GM12878 (cell line): ENCODE measurements around the gene MCEMP1. TPM values are rescaled to one million over a fixed set of nuclear protein-coding genes. Genes with fewer than 3 reads are reported as not detected.
A peak's percentile ranks its signal among the peaks of the same experiment; 100 is the strongest.

ENCODE experiments used
- NR2C1 ChIP-seq: fragments of 450-650 bp; IDR thresholded peaks from 2 replicates; pipeline ENCODE4 v1.6.1; 2017; ENCODE audit warnings: antibody characterized with exemption, mild to moderate bottlenecking, moderate library complexity
- RFX5 ChIP-seq: IDR thresholded peaks from 2 replicates; pipeline ENCODE4 v1.6.1; 2011; ENCODE audit warnings: low read depth, low read length, improper control_type of control experiment
- SRF ChIP-seq, 2 experiments: IDR thresholded peaks; 2 replicates each; pipeline ENCODE4 v1.6.1; 2011; ENCODE audit warnings: low read depth in 2 of 2, low read length in 2 of 2, mild to moderate bottlenecking in 1 of 2, moderate library complexity in 1 of 2
- TAF1 ChIP-seq: IDR thresholded peaks from 2 replicates; pipeline ENCODE4 v1.6.1; 2011; ENCODE audit warnings: mild to moderate bottlenecking, low read depth, low read length, borderline replicate concordance
- polyA plus RNA-seq, 11 experiments: library from polyadenylated mRNA; depleted of rRNA in 4 of 11; unstranded in 6 of 11; stranded (reverse) in 5 of 11; fragments of >200 nt; fragmentation: Nextera tagmentation in 4 of 11; fragmentation: Illumina TruSeq in 1 of 11; extraction: Ambion mirVana in 4 of 11; extraction: Trizol in 1 of 11; gene quantifications; 1 replicate in 1 of 11; 2 replicates in 10 of 11; pipeline versions ENCODE4 v1.2.1 to v1.2.3, GENCODE V29; 2011 to 2016; ENCODE audit warnings: inconsistent platforms in 2 of 11, missing spikeins in 2 of 11, low read depth in 1 of 11
- total RNA-seq, 4 experiments: library from RNA; depleted of rRNA in 3 of 4; stranded (reverse); fragments of >200 nt in 3 of 4; fragmentation: Illumina TruSeq in 1 of 4; extraction: Trizol in 1 of 4; gene quantifications; 2 replicates each; pipeline versions ENCODE4 v1.2.1 to v1.2.3, GENCODE V29; 2013 to 2021
- TF ChIP-seq, protein P1 (sequence below): fragments of 450-650 bp; IDR thresholded peaks from 2 replicates; pipeline ENCODE4 v1.6.1; 2016; ENCODE audit warnings: mild to moderate bottlenecking
- TF ChIP-seq, protein P2 (sequence below): fragments of 450-650 bp; formaldehyde crosslinking; IDR thresholded peaks from 2 replicates; pipeline ENCODE4 v1.4.0; 2020; ENCODE audit warnings: mild to moderate bottlenecking, moderate library complexity

The MCEMP1 gene
- total and polyA plus RNA-seq, 10 of the 15 experiments (the other 5 are each of a cell fraction or from before 2014, with no cell fraction given) = 0.08 to 0.55 (median 0.26) TPM; not detected in 1

DNA sequence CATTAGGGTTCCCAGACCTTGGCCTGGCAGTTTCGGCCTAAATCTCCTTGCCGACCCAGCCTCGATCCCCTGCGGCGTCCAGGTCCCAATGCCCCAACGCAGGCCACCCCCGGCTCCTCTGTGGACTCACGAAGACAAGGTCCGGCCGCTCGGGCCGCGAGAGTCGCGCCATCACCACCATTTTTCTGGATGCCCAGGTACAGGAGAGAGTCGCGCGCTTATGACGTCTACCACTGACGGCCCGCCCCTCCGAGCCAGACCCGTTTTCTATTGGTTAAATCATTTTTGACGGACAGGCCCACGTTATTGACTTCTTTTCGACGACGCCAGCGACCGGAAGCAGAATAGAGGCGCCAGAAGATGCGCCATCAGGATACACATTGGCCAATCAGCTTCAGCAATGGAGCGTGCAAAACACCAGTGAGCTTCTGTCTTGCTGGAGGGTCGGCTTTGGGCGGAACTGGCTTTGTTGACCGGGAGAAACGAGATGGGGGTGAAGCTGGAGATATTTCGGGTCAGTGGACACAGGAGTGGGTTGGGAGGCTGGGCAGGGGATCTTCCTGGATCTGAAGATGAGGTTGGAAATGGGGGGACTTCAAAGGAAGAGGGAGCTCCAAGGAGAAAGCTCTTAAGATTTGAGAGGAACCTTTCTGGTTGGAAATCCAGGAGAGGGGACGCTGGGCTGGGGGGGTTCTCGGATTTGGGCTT lies 47.4 kb upstream of the MCEMP1 start, which contains the start of the genes PET100 and XAB2 (continued):
- TF ChIP-seq SRF (IDR thresholded peaks at IDR 0.05; ENCODE audit: low read depth in 2 of 2, low read length in 2 of 2) = peak in 1 of 2 experiments; percentile 31; a peak in 1 of 4 replicates
- peak; percentile 69 for TF ChIP-seq NR2C1
- TF ChIP-seq RFX5 = no peak; the same call in 1 of the 2 replicates
- peak; percentile 55; the same call in 1 of the 2 replicates for TF ChIP-seq TAF1
- TF ChIP-seq, protein P1, sequence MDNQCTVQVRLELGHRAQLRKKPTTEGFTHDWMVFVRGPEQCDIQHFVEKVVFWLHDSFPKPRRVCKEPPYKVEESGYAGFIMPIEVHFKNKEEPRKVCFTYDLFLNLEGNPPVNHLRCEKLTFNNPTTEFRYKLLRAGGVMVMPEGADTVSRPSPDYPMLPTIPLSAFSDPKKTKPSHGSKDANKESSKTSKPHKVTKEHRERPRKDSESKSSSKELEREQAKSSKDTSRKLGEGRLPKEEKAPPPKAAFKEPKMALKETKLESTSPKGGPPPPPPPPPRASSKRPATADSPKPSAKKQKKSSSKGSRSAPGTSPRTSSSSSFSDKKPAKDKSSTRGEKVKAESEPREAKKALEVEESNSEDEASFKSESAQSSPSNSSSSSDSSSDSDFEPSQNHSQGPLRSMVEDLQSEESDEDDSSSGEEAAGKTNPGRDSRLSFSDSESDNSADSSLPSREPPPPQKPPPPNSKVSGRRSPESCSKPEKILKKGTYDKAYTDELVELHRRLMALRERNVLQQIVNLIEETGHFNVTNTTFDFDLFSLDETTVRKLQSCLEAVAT = no peak
- TF ChIP-seq, protein P2, sequence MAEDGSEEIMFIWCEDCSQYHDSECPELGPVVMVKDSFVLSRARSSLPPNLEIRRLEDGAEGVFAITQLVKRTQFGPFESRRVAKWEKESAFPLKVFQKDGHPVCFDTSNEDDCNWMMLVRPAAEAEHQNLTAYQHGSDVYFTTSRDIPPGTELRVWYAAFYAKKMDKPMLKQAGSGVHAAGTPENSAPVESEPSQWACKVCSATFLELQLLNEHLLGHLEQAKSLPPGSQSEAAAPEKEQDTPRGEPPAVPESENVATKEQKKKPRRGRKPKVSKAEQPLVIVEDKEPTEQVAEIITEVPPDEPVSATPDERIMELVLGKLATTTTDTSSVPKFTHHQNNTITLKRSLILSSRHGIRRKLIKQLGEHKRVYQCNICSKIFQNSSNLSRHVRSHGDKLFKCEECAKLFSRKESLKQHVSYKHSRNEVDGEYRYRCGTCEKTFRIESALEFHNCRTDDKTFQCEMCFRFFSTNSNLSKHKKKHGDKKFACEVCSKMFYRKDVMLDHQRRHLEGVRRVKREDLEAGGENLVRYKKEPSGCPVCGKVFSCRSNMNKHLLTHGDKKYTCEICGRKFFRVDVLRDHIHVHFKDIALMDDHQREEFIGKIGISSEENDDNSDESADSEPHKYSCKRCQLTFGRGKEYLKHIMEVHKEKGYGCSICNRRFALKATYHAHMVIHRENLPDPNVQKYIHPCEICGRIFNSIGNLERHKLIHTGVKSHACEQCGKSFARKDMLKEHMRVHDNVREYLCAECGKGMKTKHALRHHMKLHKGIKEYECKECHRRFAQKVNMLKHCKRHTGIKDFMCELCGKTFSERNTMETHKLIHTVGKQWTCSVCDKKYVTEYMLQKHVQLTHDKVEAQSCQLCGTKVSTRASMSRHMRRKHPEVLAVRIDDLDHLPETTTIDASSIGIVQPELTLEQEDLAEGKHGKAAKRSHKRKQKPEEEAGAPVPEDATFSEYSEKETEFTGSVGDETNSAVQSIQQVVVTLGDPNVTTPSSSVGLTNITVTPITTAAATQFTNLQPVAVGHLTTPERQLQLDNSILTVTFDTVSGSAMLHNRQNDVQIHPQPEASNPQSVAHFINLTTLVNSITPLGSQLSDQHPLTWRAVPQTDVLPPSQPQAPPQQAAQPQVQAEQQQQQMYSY (CRISPR knock-in tag) = no peak
